K562 (cell line): ENCODE results near the gene TRIM26. TPM values are rescaled to one million over a fixed set of nuclear protein-coding genes. Genes with fewer than 3 reads are reported as not detected.

Experiments
- polyA plus RNA-seq, 8 experiments: library from polyadenylated mRNA; depleted of rRNA in 4 of 8; stranded (reverse) in 5 of 8; unstranded in 3 of 8; fragments of >200 nt; fragmentation: Nextera tagmentation in 2 of 8; fragmentation: Illumina TruSeq in 1 of 8; extraction: Ambion mirVana in 2 of 8; extraction: Trizol in 1 of 8; gene quantifications; 2 replicates each; pipeline versions ENCODE4 v1.2.1 to v1.2.3, GENCODE V29; 2011 to 2014; ENCODE audit warnings: inconsistent platforms in 1 of 8, missing spikeins in 1 of 8
- total RNA-seq, 7 experiments: library from RNA; depleted of rRNA in 6 of 7; stranded (reverse); fragments of >200 nt in 6 of 7; fragmentation: Illumina TruSeq in 2 of 7; extraction: Trizol in 2 of 7; gene quantifications; 2 replicates each; pipeline versions ENCODE4 v1.2.1 to v1.2.3, GENCODE V29; 2011 to 2021; ENCODE audit warnings: low replicate concordance in 1 of 7

TRIM26 gene
- total and polyA plus RNA-seq, 9 of the 15 experiments (the other 6 are each of a cell fraction or from before 2014, with no cell fraction given): 0.80 to 5.0 (median 2.8) TPM

Other genes starting within 250 kb of the TRIM26 start
Only the 7 nearest of the 9 such genes appear.
- gene RNF39, start 137.6 kb downstream of the TRIM26 start, total RNA-seq (2014; rRNA removed): not detected in 2 replicates
- not detected in 2 replicates for gene RNF39, start 137.6 kb downstream of the TRIM26 start, total RNA-seq (2014; rRNA removed; fragmentation: Illumina TruSeq; extraction: Trizol)
- gene RNF39, start 137.6 kb downstream of the TRIM26 start, total RNA-seq (2015; rRNA removed; fragmentation: Illumina TruSeq; extraction: Trizol): not detected in 2 replicates
- gene RNF39, start 137.6 kb downstream of the TRIM26 start, total RNA-seq (2021): not detected in 2 replicates
- not detected in 2 replicates for gene RNF39, start 137.6 kb downstream of the TRIM26 start, polyA plus RNA-seq (2011; rRNA removed)
- gene RNF39, start 137.6 kb downstream of the TRIM26 start, polyA plus RNA-seq (2014; fragmentation: Illumina TruSeq; extraction: Trizol): not detected in 2 replicates
- gene RNF39, start 137.6 kb downstream of the TRIM26 start, polyA plus RNA-seq (2014; fragmentation: Nextera tagmentation; extraction: Ambion mirVana): not detected
- gene RNF39, start 137.6 kb downstream of the TRIM26 start, polyA plus RNA-seq (2014; rRNA removed): not detected in 2 replicates
- gene TRIM31, start 100.3 kb downstream of the TRIM26 start, total RNA-seq (2014; rRNA removed): not detected in 2 replicates
- gene TRIM31, start 100.3 kb downstream of the TRIM26 start, total RNA-seq (2014; rRNA removed; fragmentation: Illumina TruSeq; extraction: Trizol): not detected in 2 replicates
- gene TRIM31, start 100.3 kb downstream of the TRIM26 start, total RNA-seq (2015; rRNA removed; fragmentation: Illumina TruSeq; extraction: Trizol): not detected in 2 replicates
- gene TRIM31, start 100.3 kb downstream of the TRIM26 start, total RNA-seq (2021): not detected in 2 replicates
- not detected in 2 replicates for gene TRIM31, start 100.3 kb downstream of the TRIM26 start, polyA plus RNA-seq (2011; rRNA removed)
- not detected in 2 replicates for gene TRIM31, start 100.3 kb downstream of the TRIM26 start, polyA plus RNA-seq (2014; fragmentation: Illumina TruSeq; extraction: Trizol)
- not detected for gene TRIM31, start 100.3 kb downstream of the TRIM26 start, polyA plus RNA-seq (2014; fragmentation: Nextera tagmentation; extraction: Ambion mirVana)
- gene TRIM31, start 100.3 kb downstream of the TRIM26 start, polyA plus RNA-seq (2014; rRNA removed): not detected in 2 replicates
- gene TRIM40, start 77.3 kb downstream of the TRIM26 start, total RNA-seq (2014; rRNA removed): not detected in 2 replicates
- gene TRIM40, start 77.3 kb downstream of the TRIM26 start, total RNA-seq (2014; rRNA removed; fragmentation: Illumina TruSeq; extraction: Trizol): not detected in 2 replicates
- not detected in 2 replicates for gene TRIM40, start 77.3 kb downstream of the TRIM26 start, total RNA-seq (2015; rRNA removed; fragmentation: Illumina TruSeq; extraction: Trizol)
- gene TRIM40, start 77.3 kb downstream of the TRIM26 start, total RNA-seq (2021): not detected in 2 replicates
- not detected in 2 replicates for gene TRIM40, start 77.3 kb downstream of the TRIM26 start, polyA plus RNA-seq (2011; rRNA removed)
- gene TRIM40, start 77.3 kb downstream of the TRIM26 start, polyA plus RNA-seq (2014; fragmentation: Illumina TruSeq; extraction: Trizol): not detected in 2 replicates
- under 1 TPM in 1 of 2 experiments, not detected in 1; 0.04 TPM for gene TRIM40, start 77.3 kb downstream of the TRIM26 start, polyA plus RNA-seq (2014; fragmentation: Nextera tagmentation; extraction: Ambion mirVana)
- 0.08 TPM in 1 of 2 replicates, not detected in the other for gene TRIM40, start 77.3 kb downstream of the TRIM26 start, polyA plus RNA-seq (2014; rRNA removed)
- gene TRIM10, start 52.2 kb downstream of the TRIM26 start, total RNA-seq (2014; rRNA removed): 0.36 and 0.61 TPM in 2 replicates
- gene TRIM10, start 52.2 kb downstream of the TRIM26 start, total RNA-seq (2014; rRNA removed; fragmentation: Illumina TruSeq; extraction: Trizol): 0.65 and 0.73 TPM in 2 replicates
- gene TRIM10, start 52.2 kb downstream of the TRIM26 start, total RNA-seq (2015; rRNA removed; fragmentation: Illumina TruSeq; extraction: Trizol): 0.36 and 0.38 TPM in 2 replicates
- 0.58 and 0.86 TPM in 2 replicates for gene TRIM10, start 52.2 kb downstream of the TRIM26 start, total RNA-seq (2021)
- gene TRIM10, start 52.2 kb downstream of the TRIM26 start, polyA plus RNA-seq (2011; rRNA removed): 0.26 and 0.31 TPM in 2 replicates
- gene TRIM10, start 52.2 kb downstream of the TRIM26 start, polyA plus RNA-seq (2014; fragmentation: Illumina TruSeq; extraction: Trizol): 0.74 and 0.83 TPM in 2 replicates
- gene TRIM10, start 52.2 kb downstream of the TRIM26 start, polyA plus RNA-seq (2014; fragmentation: Nextera tagmentation; extraction: Ambion mirVana): under 1 TPM; 0.15 to 0.36 TPM
- gene TRIM10, start 52.2 kb downstream of the TRIM26 start, polyA plus RNA-seq (2014; rRNA removed): 0.90 and 1.00 TPM in 2 replicates
- 2.3 and 2.6 TPM in 2 replicates for gene TRIM15, start 49.9 kb downstream of the TRIM26 start, total RNA-seq (2014; rRNA removed)
- gene TRIM15, start 49.9 kb downstream of the TRIM26 start, total RNA-seq (2014; rRNA removed; fragmentation: Illumina TruSeq; extraction: Trizol): 0.80 and 0.91 TPM in 2 replicates
- gene TRIM15, start 49.9 kb downstream of the TRIM26 start, total RNA-seq (2015; rRNA removed; fragmentation: Illumina TruSeq; extraction: Trizol): 0.34 and 0.83 TPM in 2 replicates
- gene TRIM15, start 49.9 kb downstream of the TRIM26 start, total RNA-seq (2021): 1.2 TPM in 2 replicates
- gene TRIM15, start 49.9 kb downstream of the TRIM26 start, polyA plus RNA-seq (2011; rRNA removed): 0.21 and 0.65 TPM in 2 replicates
- 0.70 and 1.2 TPM in 2 replicates for gene TRIM15, start 49.9 kb downstream of the TRIM26 start, polyA plus RNA-seq (2014; fragmentation: Illumina TruSeq; extraction: Trizol)
- under 1 TPM; 0.06 to 0.15 TPM for gene TRIM15, start 49.9 kb downstream of the TRIM26 start, polyA plus RNA-seq (2014; fragmentation: Nextera tagmentation; extraction: Ambion mirVana)
- gene TRIM15, start 49.9 kb downstream of the TRIM26 start, polyA plus RNA-seq (2014; rRNA removed): 2.2 and 2.9 TPM in 2 replicates
- gene TRIM39, start 113.5 kb upstream of the TRIM26 start, total RNA-seq (2014; rRNA removed): 12.5 and 14.8 TPM in 2 replicates
- 12.8 and 13.7 TPM in 2 replicates for gene TRIM39, start 113.5 kb upstream of the TRIM26 start, total RNA-seq (2014; rRNA removed; fragmentation: Illumina TruSeq; extraction: Trizol)
- gene TRIM39, start 113.5 kb upstream of the TRIM26 start, total RNA-seq (2015; rRNA removed; fragmentation: Illumina TruSeq; extraction: Trizol): 10.2 TPM in 2 replicates
- 15.3 and 17.4 TPM in 2 replicates for gene TRIM39, start 113.5 kb upstream of the TRIM26 start, total RNA-seq (2021)
- gene TRIM39, start 113.5 kb upstream of the TRIM26 start, polyA plus RNA-seq (2011; rRNA removed): 11.6 and 17.1 TPM in 2 replicates
- 17.6 and 17.7 TPM in 2 replicates for gene TRIM39, start 113.5 kb upstream of the TRIM26 start, polyA plus RNA-seq (2014; fragmentation: Illumina TruSeq; extraction: Trizol)
- gene TRIM39, start 113.5 kb upstream of the TRIM26 start, polyA plus RNA-seq (2014; fragmentation: Nextera tagmentation; extraction: Ambion mirVana): 1 to 10 TPM; 5.6 to 5.8 TPM
- gene TRIM39, start 113.5 kb upstream of the TRIM26 start, polyA plus RNA-seq (2014; rRNA removed): 17.2 and 18.4 TPM in 2 replicates
- 231 and 363 TPM in 2 replicates for gene RPP21, start 131.8 kb upstream of the TRIM26 start, total RNA-seq (2014; rRNA removed)
- 50.5 and 62.1 TPM in 2 replicates for gene RPP21, start 131.8 kb upstream of the TRIM26 start, total RNA-seq (2014; rRNA removed; fragmentation: Illumina TruSeq; extraction: Trizol)
- gene RPP21, start 131.8 kb upstream of the TRIM26 start, total RNA-seq (2015; rRNA removed; fragmentation: Illumina TruSeq; extraction: Trizol): 164 and 166 TPM in 2 replicates
- 159 and 178 TPM in 2 replicates for gene RPP21, start 131.8 kb upstream of the TRIM26 start, total RNA-seq (2021)
- 88.9 and 90.3 TPM in 2 replicates for gene RPP21, start 131.8 kb upstream of the TRIM26 start, polyA plus RNA-seq (2011; rRNA removed)
- gene RPP21, start 131.8 kb upstream of the TRIM26 start, polyA plus RNA-seq (2014; fragmentation: Illumina TruSeq; extraction: Trizol): 83.9 and 235 TPM in 2 replicates
- gene RPP21, start 131.8 kb upstream of the TRIM26 start, polyA plus RNA-seq (2014; fragmentation: Nextera tagmentation; extraction: Ambion mirVana): 100 to 1,000 TPM; 201 to 246 TPM
- 362 and 376 TPM in 2 replicates for gene RPP21, start 131.8 kb upstream of the TRIM26 start, polyA plus RNA-seq (2014; rRNA removed)